ENCODE measurements around the gene LHCGR.

- TF ChIP-seq SIN3A (IDR thresholded peaks at IDR 0.05; ENCODE audit: borderline replicate concordance, insufficient read depth, low read length) (no peak), REST (IDR thresholded peaks at IDR 0.05; ENCODE audit: insufficient read depth in 1 of 2, low read depth in 2 of 2, low read length in 2 of 2) (no peak)
Observed at GRCh38 chr2:48717846-48718245, 37.7 kb downstream of the LHCGR start.

Measured in PFSK-1 (cell line).